KMS-11 (cell line): Measurements from ENCODE around the gene AP2B1.

Experiments
- H2AFZ ChIP-seq: fragments of 200-600 bp; sonication (generic); 2 replicates; pipeline ENCODE4 v1.6.1; 2016; ENCODE audit warnings: antibody characterized with exemption, mixed run types, low read depth
- H3K27ac ChIP-seq: fragments of 200-600 bp; sonication (generic); 2 replicates; pipeline ENCODE4 v1.6.1; 2016; ENCODE audit warnings: mild to moderate bottlenecking, mixed run types
- H3K27me3 ChIP-seq: fragments of 200-600 bp; sonication (generic); 2 replicates; pipeline ENCODE4 v1.6.1; 2017; ENCODE audit warnings: mild to moderate bottlenecking, low read depth, mixed run types, moderate library complexity; ENCODE audit not compliant: insufficient read depth
- H3K36me3 ChIP-seq: fragments of 200-600 bp; sonication (generic); 2 replicates; pipeline ENCODE4 v1.6.1; 2017; ENCODE audit warnings: mild to moderate bottlenecking, mixed run types; ENCODE audit not compliant: insufficient read depth
- H3K4me1 ChIP-seq: fragments of 200-600 bp; sonication (generic); 2 replicates; pipeline ENCODE4 v1.6.1; 2016; ENCODE audit warnings: mild to moderate bottlenecking, low read depth, mixed run types; ENCODE audit not compliant: poor library complexity, severe bottlenecking
- H3K4me2 ChIP-seq: fragments of 200-600 bp; sonication (generic); 2 replicates; pipeline ENCODE4 v1.7.0; 2016; ENCODE audit warnings: mild to moderate bottlenecking, mixed run types
- H3K4me3 ChIP-seq: fragments of 200-600 bp; sonication (generic); IDR thresholded peaks from 2 replicates; pipeline ENCODE4 v1.6.1; 2017; ENCODE audit warnings: low read depth, low read length, mixed read lengths; ENCODE audit not compliant: insufficient read depth
- H3K79me2 ChIP-seq: fragments of 200-600 bp; sonication (generic); 2 replicates; pipeline ENCODE4 v1.6.1; 2016; ENCODE audit warnings: low read depth, mixed run types; ENCODE audit not compliant: insufficient read depth
- H3K9ac ChIP-seq: fragments of 200-600 bp; sonication (generic); 2 replicates; pipeline ENCODE4 v1.6.1; 2016; ENCODE audit warnings: mild to moderate bottlenecking, mixed run types
- H4K20me1 ChIP-seq: fragments of 200-600 bp; sonication (generic); 2 replicates; pipeline ENCODE4 v1.6.1; 2016; ENCODE audit warnings: mild to moderate bottlenecking, mixed run types; ENCODE audit not compliant: insufficient read depth
- CTCF ChIP-seq: fragments of 200-600 bp; sonication (generic); conservative IDR thresholded peaks from 2 replicates; pipeline ENCODE4 v1.6.1; 2017; ENCODE audit warnings: low read depth, mild to moderate bottlenecking, antibody characterized with exemption, low read length, moderate library complexity, mixed read lengths

The AP2B1 gene

GRCh38 chr17:35684055-35684802 is 97.1 kb downstream of the AP2B1 start:
- no peak overlapping the region for H2AFZ ChIP-seq
- H4K20me1 ChIP-seq: no peaks in the 10 kb centered on the region
- no peak overlapping the region for H3K4me3 ChIP-seq
- no peak overlapping the region for H3K27ac ChIP-seq
- no peaks in the 10 kb centered on the region for H3K27me3 ChIP-seq
- no peaks in the 10 kb centered on the region for H3K36me3 ChIP-seq
- H3K9ac ChIP-seq: no peak overlapping the region
- H3K4me2 ChIP-seq: no peak overlapping the region
- no peaks in the 10 kb centered on the region for H3K79me2 ChIP-seq
- H3K4me1 ChIP-seq: peaks cover 3% of the 10 kb centered on the region
- TF ChIP-seq CTCF: no peak

- H3K4me3 ChIP-seq: no peak overlapping the region
- no peak overlapping the region for H3K9ac ChIP-seq
- no peak for TF ChIP-seq CTCF
- no peaks in the 10 kb centered on the region for H3K79me2 ChIP-seq
- H4K20me1 ChIP-seq: no peaks in the 10 kb centered on the region
- no peak overlapping the region for H2AFZ ChIP-seq
- peaks cover 6% of the 10 kb centered on the region for H3K4me1 ChIP-seq
- H3K36me3 ChIP-seq: no peaks in the 10 kb centered on the region
- no peak overlapping the region for H3K4me2 ChIP-seq
- no peak overlapping the region for H3K27ac ChIP-seq
- H3K27me3 ChIP-seq: no peaks in the 10 kb centered on the region
These were observed 105.5 kb downstream of the AP2B1 start for GRCh38 chr17:35692512-35693210.

- no peak overlapping the region for H3K9ac ChIP-seq
- H3K27me3 ChIP-seq: no peaks in the 10 kb centered on the region
- no peaks in the 10 kb centered on the region for H3K79me2 ChIP-seq
- H4K20me1 ChIP-seq: no peaks in the 10 kb centered on the region
- no peak overlapping the region for H3K4me3 ChIP-seq
- no peak overlapping the region for H2AFZ ChIP-seq
- H3K4me2 ChIP-seq: no peak overlapping the region
- H3K4me1 ChIP-seq: peaks cover 6% of the 10 kb centered on the region
- no peaks in the 10 kb centered on the region for H3K36me3 ChIP-seq
- no peak for TF ChIP-seq CTCF
- no peak overlapping the region for H3K27ac ChIP-seq
These were observed 106.5 kb downstream of the AP2B1 start for GRCh38 chr17:35693662-35694061.

- no peaks in the 10 kb centered on the region for H3K79me2 ChIP-seq
- no peak overlapping the region for H3K4me3 ChIP-seq
- no peaks in the 10 kb centered on the region for H4K20me1 ChIP-seq
- no peak overlapping the region for H2AFZ ChIP-seq
- TF ChIP-seq CTCF: no peak
- no peak overlapping the region for H3K27ac ChIP-seq
- no peak overlapping the region for H3K9ac ChIP-seq
- H3K27me3 ChIP-seq: no peaks in the 10 kb centered on the region
- no peak overlapping the region for H3K4me2 ChIP-seq
- no peaks in the 10 kb centered on the region for H3K4me1 ChIP-seq
- no peaks in the 10 kb centered on the region for H3K36me3 ChIP-seq
These were observed 107.8 kb downstream of the AP2B1 start for GRCh38 chr17:35694906-35695305.
